ENCODE measurements around the gene ITGB8. TPM values are rescaled to one million over a fixed set of nuclear protein-coding genes. Genes with fewer than 3 reads are reported as not detected.
A peak's percentile ranks its signal among the peaks of the same experiment; 100 is the strongest.

ITGB8 gene
- total RNA-seq, 3 donors from 2014 or later (not counting 1 experiment from before 2014, with no cell fraction given) = 0.39 to 12.8 TPM; not detected in 1

DNA sequence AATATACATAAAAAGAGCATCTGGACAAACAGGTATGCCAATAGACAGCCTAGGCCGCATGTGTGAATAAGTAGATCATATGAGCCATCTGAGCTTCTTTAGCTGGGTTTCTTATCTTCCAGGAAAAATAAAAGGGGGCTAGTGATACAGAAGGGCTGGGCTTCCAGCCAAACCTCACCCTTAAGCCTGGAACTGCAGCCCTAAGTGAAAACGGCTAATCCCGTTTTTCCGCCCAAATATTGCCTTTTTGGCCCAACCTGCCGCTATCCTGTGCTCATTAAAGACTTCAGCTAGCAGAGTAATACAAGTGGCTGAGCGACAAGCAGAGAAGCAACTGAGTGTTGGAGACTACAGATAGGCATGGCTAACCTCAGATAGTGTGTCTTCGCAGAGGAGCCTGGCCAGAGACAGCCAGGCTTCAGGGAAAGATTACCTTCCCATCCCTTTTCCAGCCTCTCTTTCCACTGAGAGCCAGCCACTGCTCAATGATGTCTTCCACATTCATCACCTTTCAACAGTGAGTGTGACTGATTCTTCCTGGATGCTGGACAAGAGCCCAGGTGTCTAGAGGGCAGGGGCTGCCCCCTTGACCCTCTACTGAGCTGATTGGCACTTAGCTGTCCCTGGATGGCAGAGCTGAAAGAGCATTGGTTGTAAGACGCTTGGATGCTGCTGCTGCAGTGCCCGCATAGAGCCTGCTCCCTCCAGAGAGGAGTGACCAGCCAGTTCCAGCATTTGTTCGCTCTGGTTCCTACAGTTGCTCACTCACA lies 108.9 kb downstream of the ITGB8 start:
- ATAC-seq (no peak), DNase-seq (no peak)
- no peaks in the 10 kb centered on the region for H3K9me3 Mint-ChIP-seq
- no peak for TF ChIP-seq CTCF (IDR thresholded peaks at IDR 0.05)
- no peaks in the 10 kb centered on the region for H3K27me3 Mint-ChIP-seq (ENCODE audit: low read depth in 2 of 2)
- Histone ChIP-seq H3K36me3 (ENCODE audit: control insufficient read depth, insufficient read depth, low read length) (no peaks in the 10 kb centered on the region), H3K27ac (ENCODE audit: low read length) (no peak overlapping the region), H3K9me3 (ENCODE audit: control insufficient read depth, insufficient read depth, low read length) (no peaks in the 10 kb centered on the region), H3K4me3 (ENCODE audit: low read length) (no peak overlapping the region), H3K4me1 (ENCODE audit: control insufficient read depth, insufficient read depth, low read length) (no peaks in the 10 kb centered on the region), H3K27me3 (ENCODE audit: control insufficient read depth, insufficient read depth, low read length) (no peaks in the 10 kb centered on the region)
- H3K4me3 Mint-ChIP-seq = no peak overlapping the region
- intact Hi-C loops (cut with micrococcal nuclease) = loop anchor here (10.0 kb wide), 1 partner anchor 65 kb away; no protein-coding TSS in a partner anchor
- H3K4me1 Mint-ChIP-seq = no peaks in the 10 kb centered on the region
- no peaks in the 10 kb centered on the region for H3K36me3 Mint-ChIP-seq
- WGBS (ENCODE audit: insufficient coverage) = 91% methylated on average over 10 of the region's 10 CpGs
- no peak overlapping the region for H3K27ac Mint-ChIP-seq

- no peak overlapping the region for H3K27ac Mint-ChIP-seq
- no peak for TF ChIP-seq CTCF (IDR thresholded peaks at IDR 0.05)
- no peak for ATAC-seq
- H3K36me3 Mint-ChIP-seq = no peaks in the 10 kb centered on the region
- peaks cover 0 to 3% of the 10 kb centered on the region in 2 donors for H3K9me3 Mint-ChIP-seq
- H3K4me3 Mint-ChIP-seq = no peak overlapping the region
- H3K27me3 Mint-ChIP-seq (ENCODE audit: low read depth in 2 of 2) = no peaks in the 10 kb centered on the region
- no peaks in the 10 kb centered on the region for H3K4me1 ChIP-seq (ENCODE audit: control insufficient read depth, insufficient read depth, low read length)
- no peak overlapping the region for H3K4me3 ChIP-seq (ENCODE audit: low read length)
- no peak overlapping the region for H3K27ac ChIP-seq (ENCODE audit: low read length)
- H3K4me1 Mint-ChIP-seq = no peaks in the 10 kb centered on the region
- H3K36me3 ChIP-seq (ENCODE audit: control insufficient read depth, insufficient read depth, low read length) = no peaks in the 10 kb centered on the region
- H3K27me3 ChIP-seq (ENCODE audit: control insufficient read depth, insufficient read depth, low read length) = no peaks in the 10 kb centered on the region
- DNase-seq = peak in 1 of 2 donors; percentile 8
- intact Hi-C loops (cut with micrococcal nuclease) = no loop called here
- 76% methylated on average over 9 of the region's 9 CpGs for whole genome bisulfite sequencing (ENCODE audit: insufficient coverage)
- no peaks in the 10 kb centered on the region for H3K9me3 ChIP-seq (ENCODE audit: control insufficient read depth, insufficient read depth, low read length)
Observed at GRCh38 chr7:20440472-20441105, 109.9 kb downstream of the ITGB8 start.

GRCh38 chr7:20441346-20441745 lies 110.6 kb downstream of the ITGB8 start:
- intact Hi-C loops (cut with micrococcal nuclease) = no loop called here

More at GRCh38 chr7:20441346-20441745, 110.6 kb downstream of the ITGB8 start:
- Histone ChIP-seq H3K9me3 (ENCODE audit: control insufficient read depth, insufficient read depth, low read length) (no peaks in the 10 kb centered on the region), H3K27me3 (ENCODE audit: control insufficient read depth, insufficient read depth, low read length) (no peaks in the 10 kb centered on the region), H3K27ac (ENCODE audit: low read length) (no peak overlapping the region), H3K36me3 (ENCODE audit: control insufficient read depth, insufficient read depth, low read length) (no peaks in the 10 kb centered on the region), H3K4me1 (ENCODE audit: control insufficient read depth, insufficient read depth, low read length) (no peaks in the 10 kb centered on the region), H3K4me3 (ENCODE audit: low read length) (no peak overlapping the region)
- no peak for TF ChIP-seq CTCF (IDR thresholded peaks at IDR 0.05)
- DNase-seq (no peak), ATAC-seq (no peak)
- 82% methylated on average over 3 of the region's 4 CpGs for WGBS (ENCODE audit: insufficient coverage)
- no peak overlapping the region for H3K27ac Mint-ChIP-seq
- no peaks in the 10 kb centered on the region for H3K27me3 Mint-ChIP-seq (ENCODE audit: low read depth in 2 of 2)
- H3K9me3 Mint-ChIP-seq = peaks cover 0 to 5% of the 10 kb centered on the region in 2 donors
- no peak overlapping the region for H3K4me3 Mint-ChIP-seq
- H3K36me3 Mint-ChIP-seq = no peaks in the 10 kb centered on the region
- no peaks in the 10 kb centered on the region for H3K4me1 Mint-ChIP-seq
